ENCODE measurements around the gene ZNF605.

Gene ZNF605

GRCh38 chr12:132955094-132956010 lies 754 bp downstream of the ZNF605 start:
- Histone ChIP-seq H3K9ac (ENCODE audit: low read depth, low read length) (peak overlapping the region; percentile 85), H3K4me1 (ENCODE audit: control insufficient read depth, insufficient read depth, low read length) (peaks cover 12% of the 10 kb centered on the region), H3K4me3 (ENCODE audit: low read length) (peak overlapping the region; percentile 85), H3K4me2 (ENCODE audit: low read length) (peak overlapping the region; percentile 96), H3K9me3 (replicated peaks; ENCODE audit: low read length) (peaks cover 19% of the 10 kb centered on the region), H3K27me3 (ENCODE audit: control insufficient read depth, insufficient read depth, low read length) (no peaks in the 10 kb centered on the region), H3K36me3 (ENCODE audit: insufficient read depth, low read length) (peaks cover 8% of the 10 kb centered on the region)

- peak overlapping the region; percentile 85 for H3K9ac ChIP-seq (ENCODE audit: low read depth, low read length)
- H3K36me3 ChIP-seq (ENCODE audit: insufficient read depth, low read length) = peaks cover 16% of the 10 kb centered on the region
- peak overlapping the region; percentile 85 for H3K4me3 ChIP-seq (ENCODE audit: low read length)
- peak overlapping the region; percentile 96 for H3K4me2 ChIP-seq (ENCODE audit: low read length)
- H3K4me1 ChIP-seq (ENCODE audit: control insufficient read depth, insufficient read depth, low read length) = peaks cover 12% of the 10 kb centered on the region
- H3K9me3 ChIP-seq (replicated peaks; ENCODE audit: low read length) = peaks cover 25% of the 10 kb centered on the region
- H3K27me3 ChIP-seq (ENCODE audit: control insufficient read depth, insufficient read depth, low read length) = no peaks in the 10 kb centered on the region
Measured at GRCh38 chr12:132954471-132955048, 1.5 kb downstream of the ZNF605 start.

- Histone ChIP-seq H3K27me3 (ENCODE audit: control insufficient read depth, insufficient read depth, low read length) (no peaks in the 10 kb centered on the region), H3K9me3 (replicated peaks; ENCODE audit: low read length) (peaks cover 32% of the 10 kb centered on the region), H3K4me1 (ENCODE audit: control insufficient read depth, insufficient read depth, low read length) (peaks cover 12% of the 10 kb centered on the region), H3K9ac (ENCODE audit: low read depth, low read length) (no peak overlapping the region), H3K36me3 (ENCODE audit: insufficient read depth, low read length) (peaks cover 21% of the 10 kb centered on the region), H3K4me3 (ENCODE audit: low read length) (no peak overlapping the region), H3K4me2 (ENCODE audit: low read length) (no peak overlapping the region)
Measured at GRCh38 chr12:132953771-132954170, 2.3 kb downstream of the ZNF605 start.

GRCh38 chr12:132953163-132953425 lies 3.0 kb downstream of the ZNF605 start:
- no peaks in the 10 kb centered on the region for H3K27me3 ChIP-seq (ENCODE audit: control insufficient read depth, insufficient read depth, low read length)
- H3K4me1 ChIP-seq (ENCODE audit: control insufficient read depth, insufficient read depth, low read length) = peaks cover 12% of the 10 kb centered on the region
- peaks cover 37% of the 10 kb centered on the region for H3K9me3 ChIP-seq (replicated peaks; ENCODE audit: low read length)
- H3K4me3 ChIP-seq (ENCODE audit: low read length) = no peak overlapping the region
- H3K36me3 ChIP-seq (ENCODE audit: insufficient read depth, low read length) = peaks cover 28% of the 10 kb centered on the region
- H3K9ac ChIP-seq (ENCODE audit: low read depth, low read length) = no peak overlapping the region
- H3K4me2 ChIP-seq (ENCODE audit: low read length) = no peak overlapping the region

GRCh38 chr12:132952371-132953162 lies 3.5 kb downstream of the ZNF605 start:
- no peak overlapping the region for H3K9ac ChIP-seq (ENCODE audit: low read depth, low read length)
- H3K36me3 ChIP-seq (ENCODE audit: insufficient read depth, low read length) = peaks cover 33% of the 10 kb centered on the region
- H3K27me3 ChIP-seq (ENCODE audit: control insufficient read depth, insufficient read depth, low read length) = no peaks in the 10 kb centered on the region
- no peak overlapping the region for H3K4me3 ChIP-seq (ENCODE audit: low read length)
- H3K9me3 ChIP-seq (replicated peaks; ENCODE audit: low read length) = peaks cover 42% of the 10 kb centered on the region
- peaks cover 12% of the 10 kb centered on the region for H3K4me1 ChIP-seq (ENCODE audit: control insufficient read depth, insufficient read depth, low read length)
- no peak overlapping the region for H3K4me2 ChIP-seq (ENCODE audit: low read length)

GRCh38 chr12:132951649-132952048 lies 4.5 kb downstream of the ZNF605 start:
- Histone ChIP-seq H3K27me3 (ENCODE audit: control insufficient read depth, insufficient read depth, low read length) (no peaks in the 10 kb centered on the region), H3K4me3 (ENCODE audit: low read length) (no peak overlapping the region), H3K4me1 (ENCODE audit: control insufficient read depth, insufficient read depth, low read length) (peaks cover 12% of the 10 kb centered on the region), H3K9me3 (replicated peaks; ENCODE audit: low read length) (peaks cover 42% of the 10 kb centered on the region), H3K9ac (ENCODE audit: low read depth, low read length) (no peak overlapping the region), H3K4me2 (ENCODE audit: low read length) (no peak overlapping the region), H3K36me3 (ENCODE audit: insufficient read depth, low read length) (peaks cover 33% of the 10 kb centered on the region)

- no peaks in the 10 kb centered on the region for H3K27me3 ChIP-seq (ENCODE audit: control insufficient read depth, insufficient read depth, low read length)
- H3K36me3 ChIP-seq (ENCODE audit: insufficient read depth, low read length) = peaks cover 37% of the 10 kb centered on the region
- H3K4me2 ChIP-seq (ENCODE audit: low read length) = no peak overlapping the region
- H3K9me3 ChIP-seq (replicated peaks; ENCODE audit: low read length) = peaks cover 42% of the 10 kb centered on the region
- peaks cover 12% of the 10 kb centered on the region for H3K4me1 ChIP-seq (ENCODE audit: control insufficient read depth, insufficient read depth, low read length)
- no peak overlapping the region for H3K9ac ChIP-seq (ENCODE audit: low read depth, low read length)
- H3K4me3 ChIP-seq (ENCODE audit: low read length) = no peak overlapping the region
Measured at GRCh38 chr12:132950844-132951535, 5.1 kb downstream of the ZNF605 start.

- Histone ChIP-seq H3K27me3 (ENCODE audit: control insufficient read depth, insufficient read depth, low read length) (no peaks in the 10 kb centered on the region), H3K4me2 (ENCODE audit: low read length) (no peak overlapping the region), H3K4me3 (ENCODE audit: low read length) (no peak overlapping the region), H3K9me3 (replicated peaks; ENCODE audit: low read length) (peaks cover 44% of the 10 kb centered on the region), H3K9ac (ENCODE audit: low read depth, low read length) (no peak overlapping the region), H3K36me3 (ENCODE audit: insufficient read depth, low read length) (peaks cover 44% of the 10 kb centered on the region), H3K4me1 (ENCODE audit: control insufficient read depth, insufficient read depth, low read length) (peaks cover 8% of the 10 kb centered on the region)
Measured at GRCh38 chr12:132949936-132950837, 5.9 kb downstream of the ZNF605 start.

GRCh38 chr12:132948146-132949066 lies 7.7 kb downstream of the ZNF605 start:
- Histone ChIP-seq H3K4me2 (ENCODE audit: low read length) (no peak overlapping the region), H3K4me1 (ENCODE audit: control insufficient read depth, insufficient read depth, low read length) (no peaks in the 10 kb centered on the region), H3K9me3 (replicated peaks; ENCODE audit: low read length) (peaks cover 50% of the 10 kb centered on the region), H3K27me3 (ENCODE audit: control insufficient read depth, insufficient read depth, low read length) (no peaks in the 10 kb centered on the region), H3K4me3 (ENCODE audit: low read length) (no peak overlapping the region), H3K9ac (ENCODE audit: low read depth, low read length) (no peak overlapping the region), H3K36me3 (ENCODE audit: insufficient read depth, low read length) (peaks cover 61% of the 10 kb centered on the region)

Data from skeletal muscle satellite cell (primary cell).